RCC 7860 (cell line): ENCODE measurements around the gene STK24.

Source experiments
- DNase-seq: peaks from one replicate; pipeline ENCODE4 v3.0.0-alpha.2; 2015; ENCODE audit warnings: low spot score
- FAIRE-seq: peaks from 2 replicates; lab custom pipeline; 2012; peaks lifted over from hg19 to GRCh38; lab: Jason Lieb, UNC

The STK24 gene

DNA sequence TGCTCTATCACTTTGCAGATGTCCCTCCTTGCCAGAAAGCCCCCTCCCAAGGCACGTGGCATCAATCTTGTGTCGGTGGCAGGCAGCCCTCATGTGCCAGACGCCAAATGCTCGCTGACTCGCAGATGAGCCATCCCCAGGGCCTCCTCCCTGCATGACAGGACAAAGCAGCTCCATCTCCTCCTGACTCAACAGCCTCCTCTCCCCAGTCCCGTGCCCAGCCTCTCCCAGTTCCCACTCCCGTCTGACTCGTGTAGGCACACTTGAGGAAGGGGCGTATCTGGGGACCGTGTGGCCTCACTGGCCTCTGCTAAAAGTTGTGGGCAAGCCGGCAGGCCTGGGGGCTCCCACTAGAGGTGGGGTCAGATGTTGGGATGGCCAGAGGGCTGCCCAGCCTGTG lies 133.6 kb downstream of the STK24 start:
- peak; percentile 64 for DNase-seq
- no peak for FAIRE-seq

DNA sequence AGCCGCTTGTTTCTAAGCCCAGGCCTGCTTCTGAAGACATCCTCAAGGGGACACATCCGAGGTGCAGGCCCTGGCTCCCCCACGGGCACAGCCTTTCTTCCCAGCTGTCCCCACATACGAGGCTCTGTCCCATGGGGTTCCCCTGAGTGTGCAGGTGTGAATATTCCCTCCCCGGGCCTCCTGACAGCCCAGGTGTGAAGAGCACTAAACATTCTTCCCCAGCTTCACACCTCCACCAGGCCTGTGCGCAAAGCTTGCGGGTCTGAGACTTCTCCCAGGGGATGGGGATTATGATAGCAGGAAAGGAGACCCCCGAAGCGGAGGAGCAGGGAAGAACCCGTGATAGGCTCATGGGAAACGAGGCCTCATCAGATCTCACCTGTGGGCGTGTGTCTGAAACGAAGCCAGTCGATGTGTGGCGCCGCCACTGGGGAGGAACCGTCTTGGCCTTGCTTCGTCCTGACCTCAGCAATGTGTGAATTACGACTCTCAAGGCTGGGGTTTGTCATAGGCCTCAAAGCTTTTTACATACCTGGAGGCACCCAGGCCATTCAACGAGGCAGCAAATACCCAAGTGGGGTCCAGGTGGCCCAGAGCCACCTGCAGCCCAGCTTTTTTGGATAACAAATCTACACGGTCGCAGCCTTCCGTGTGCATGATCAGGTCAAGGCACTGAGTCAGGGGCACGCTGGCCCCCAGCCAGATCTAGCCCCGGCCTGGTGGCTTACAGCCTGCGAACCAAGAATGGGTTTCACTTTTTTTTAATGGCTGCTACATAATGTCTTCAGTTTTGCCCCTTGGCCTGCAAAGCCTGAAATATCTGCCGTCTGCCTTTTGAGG lies 134.3 kb downstream of the STK24 start:
- no peak for DNase-seq
- FAIRE-seq: no peak

DNA sequence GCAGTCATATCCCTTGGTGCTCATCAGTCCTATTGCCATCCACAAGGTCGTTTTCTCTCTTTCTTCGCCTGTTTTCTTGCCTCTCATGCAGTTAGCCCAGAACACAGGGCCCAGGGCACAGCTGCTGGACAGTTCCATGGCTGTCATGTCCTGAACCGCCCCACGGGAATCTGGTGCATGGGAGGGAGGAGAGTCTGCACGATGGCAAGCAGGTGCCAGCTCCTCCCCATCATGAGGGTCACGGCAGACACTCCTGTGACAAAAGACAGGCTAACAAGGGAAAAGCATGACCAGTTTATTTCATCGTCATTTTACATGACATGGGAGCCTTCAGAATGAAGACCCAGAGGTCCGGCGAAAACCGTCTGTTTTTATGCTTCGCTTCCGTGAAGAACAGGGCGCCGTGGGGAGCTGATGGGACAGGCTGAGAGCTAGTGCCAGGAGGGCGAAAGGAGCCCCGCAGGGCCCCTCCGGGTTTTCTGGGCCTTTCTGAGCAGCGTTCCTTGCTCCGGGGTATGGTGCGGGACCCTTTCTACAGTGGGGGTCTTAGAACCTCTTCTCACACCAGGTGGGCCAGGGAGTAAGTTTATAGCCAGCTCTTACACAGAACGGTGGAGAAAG lies 135.7 kb downstream of the STK24 start:
- DNase-seq (no peak), FAIRE-seq (no peak)

DNA sequence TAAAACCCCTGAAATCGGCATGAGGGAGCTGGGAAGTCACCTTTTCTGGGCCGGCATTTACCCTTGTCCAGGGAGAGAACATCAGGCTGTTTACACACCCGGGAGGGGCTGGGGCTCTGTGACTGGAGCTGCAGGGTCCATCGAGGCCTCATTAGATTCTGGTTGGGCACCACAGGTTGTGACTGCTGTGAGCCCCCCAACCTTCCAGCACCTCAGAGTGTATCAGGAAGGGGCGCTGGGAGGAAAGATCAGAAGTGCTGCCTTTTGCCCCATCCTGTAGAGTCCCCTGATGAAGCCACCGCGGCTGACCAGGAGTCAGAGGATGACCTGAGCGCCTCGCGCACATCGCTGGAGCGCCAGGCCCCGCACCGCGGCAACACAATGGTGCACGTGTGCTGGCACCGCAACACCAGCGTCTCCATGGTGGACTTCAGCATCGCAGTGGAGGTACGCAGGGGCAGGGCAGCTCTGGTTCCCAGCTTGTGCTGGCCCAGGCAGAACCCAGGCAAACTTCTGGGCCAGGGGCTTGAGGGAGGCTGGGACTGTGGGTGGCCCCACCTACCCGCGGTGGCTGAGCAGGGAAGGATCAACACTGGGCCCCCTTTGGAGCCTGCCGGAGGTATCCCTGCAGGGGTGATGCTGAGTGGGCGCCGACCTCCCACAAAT lies 136.4 kb downstream of the STK24 start:
- no peak for DNase-seq
- FAIRE-seq: no peak

DNA sequence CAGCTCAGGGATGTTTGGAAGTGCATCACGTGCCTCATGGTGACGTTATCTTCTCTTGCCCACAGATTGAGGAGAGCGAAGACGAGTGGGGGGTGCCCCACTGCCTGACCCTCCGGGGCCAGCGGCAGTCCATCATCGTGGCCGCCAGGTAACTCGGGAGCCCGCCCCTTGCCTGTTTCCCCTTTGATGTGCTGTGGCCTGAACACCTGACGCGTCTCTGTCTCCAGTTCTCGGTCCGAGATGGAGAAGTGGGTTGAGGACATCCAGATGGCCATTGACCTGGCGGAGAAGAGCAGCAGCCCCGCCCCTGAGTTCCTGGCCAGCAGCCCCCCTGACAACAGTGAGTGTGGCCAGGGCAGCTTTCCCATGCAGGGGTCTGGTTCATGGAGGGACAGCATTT lies 137.0 kb downstream of the STK24 start:
- FAIRE-seq (no peak), DNase-seq (no peak)

DNA sequence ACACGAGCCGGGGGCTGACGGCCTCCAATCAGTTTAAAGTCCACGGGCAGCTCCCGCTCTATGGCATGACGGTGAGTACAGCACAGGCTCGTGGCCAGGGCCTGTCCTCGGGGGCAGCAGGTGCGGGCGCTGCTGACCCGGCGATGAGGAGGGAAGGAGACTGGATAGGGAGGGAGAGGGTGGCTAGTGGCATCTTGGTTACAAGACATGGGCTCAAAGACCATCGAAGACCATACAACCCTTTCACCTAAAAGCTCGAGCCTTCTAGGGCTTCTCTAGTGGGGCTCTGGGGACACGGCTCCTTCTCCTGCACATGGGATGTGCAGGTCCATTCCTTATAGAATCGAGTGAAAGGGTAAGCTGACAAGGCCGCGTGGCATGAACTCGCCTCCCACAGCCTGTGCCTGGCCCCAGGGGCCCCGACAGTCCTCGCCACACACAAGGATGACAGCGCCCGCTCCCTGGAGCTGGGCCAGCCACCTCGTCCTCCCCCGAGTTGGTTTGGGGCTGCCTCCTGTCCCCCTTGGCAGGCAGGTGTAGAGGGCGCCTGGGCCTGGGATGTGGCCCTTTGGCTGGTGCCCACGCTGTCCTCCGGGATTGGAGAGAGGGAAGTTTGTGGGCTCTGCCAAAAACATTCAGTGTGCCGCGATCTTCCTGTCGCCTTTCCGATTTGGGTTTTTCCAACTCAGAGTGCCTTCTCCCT lies 137.6 kb downstream of the STK24 start:
- FAIRE-seq: no peak
- no peak for DNase-seq

DNA sequence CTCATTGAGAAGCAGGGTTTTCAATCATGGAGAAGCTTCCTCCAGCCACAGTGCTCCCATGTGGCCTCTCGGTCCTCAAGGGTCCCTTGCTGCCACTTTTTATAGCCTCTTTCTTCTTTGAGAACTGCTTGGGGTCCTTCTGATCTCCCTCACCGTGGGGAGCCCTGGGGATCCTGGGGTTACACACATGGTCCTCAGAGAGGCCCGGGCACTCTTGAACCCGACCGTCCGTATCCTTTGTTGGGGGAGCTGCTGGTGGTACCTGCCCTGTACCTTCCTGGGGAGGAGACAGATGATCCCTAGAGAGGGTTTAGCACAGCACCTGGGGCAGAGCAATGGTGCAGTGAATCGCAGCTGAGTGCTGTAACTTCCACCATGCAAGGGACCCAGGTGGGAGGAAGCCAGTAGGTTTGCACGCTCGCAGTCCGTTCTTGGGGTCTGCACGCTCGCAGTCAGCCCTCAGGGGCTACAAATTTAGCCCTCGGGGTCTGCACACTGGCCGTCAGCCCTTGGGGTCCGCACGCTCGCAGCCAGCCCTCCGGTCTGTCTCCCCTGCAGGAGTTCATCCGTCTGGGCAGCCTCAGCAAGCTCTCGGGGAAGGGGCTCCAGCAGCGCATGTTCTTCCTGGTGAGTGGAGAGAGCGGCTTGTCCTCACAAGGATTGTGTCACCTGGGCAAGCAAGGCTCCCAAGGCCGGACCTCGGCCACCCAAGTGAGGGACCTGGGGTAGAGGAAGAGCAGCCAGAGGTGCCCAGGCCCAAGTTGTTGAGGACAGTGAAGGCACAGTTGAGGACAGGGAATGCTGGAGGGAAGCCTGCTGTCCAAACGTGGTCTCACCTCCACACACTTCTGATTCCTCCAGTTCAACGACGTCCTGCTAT lies 138.4 kb downstream of the STK24 start:
- FAIRE-seq (no peak), DNase-seq (no peak)

DNA sequence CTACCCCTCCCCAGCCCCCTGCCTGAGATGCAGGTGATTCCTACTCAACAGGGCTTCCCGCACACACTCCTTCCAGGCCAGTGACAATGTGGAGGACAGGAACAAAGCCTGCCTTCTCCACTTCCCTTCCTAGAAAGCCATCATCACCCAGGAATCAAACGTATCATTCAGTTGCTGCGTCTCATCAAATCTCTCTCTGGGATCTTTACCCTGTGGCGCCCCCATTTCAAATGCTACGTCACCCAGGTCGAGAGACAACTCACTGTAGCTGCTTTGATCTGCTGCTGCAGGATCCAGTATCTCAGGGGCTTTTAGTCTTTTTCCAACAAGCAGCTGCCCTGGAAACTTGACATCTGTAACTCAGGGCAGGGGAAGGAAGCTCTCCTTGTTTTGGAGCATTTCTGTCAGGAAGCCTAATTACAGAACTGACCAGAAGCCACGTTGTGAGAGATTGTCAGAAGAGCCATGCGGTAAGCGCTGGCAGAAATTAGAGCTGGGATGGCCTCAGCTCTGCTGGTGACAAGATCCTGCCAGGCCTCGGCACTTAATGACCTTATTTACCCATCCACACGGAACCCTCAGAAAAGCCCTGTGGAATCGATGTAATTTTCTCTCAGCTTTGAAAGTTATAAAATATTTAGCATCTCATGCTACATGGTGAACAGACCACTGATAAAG lies 140.5 kb downstream of the STK24 start:
- no peak for DNase-seq
- no peak for FAIRE-seq

DNA sequence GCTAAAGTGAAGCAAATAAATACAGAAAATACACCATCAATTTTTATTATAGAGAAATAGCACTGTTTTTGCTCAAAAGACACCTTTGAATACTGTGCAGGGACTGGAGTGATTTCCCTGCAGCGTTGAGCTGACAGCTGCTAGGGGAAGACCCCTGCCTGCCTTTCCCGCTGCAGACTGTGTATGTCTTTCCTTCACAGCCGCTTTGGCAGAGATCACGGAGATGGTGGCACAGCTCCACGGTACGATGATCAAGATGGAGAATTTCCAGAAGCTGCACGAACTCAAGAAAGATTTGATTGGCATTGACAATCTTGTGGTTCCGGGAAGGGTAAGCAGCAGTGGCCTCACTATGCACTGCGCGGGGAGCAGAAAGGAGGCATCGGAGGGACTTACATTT lies 141.5 kb downstream of the STK24 start:
- no peak for DNase-seq
- no peak for FAIRE-seq

DNA sequence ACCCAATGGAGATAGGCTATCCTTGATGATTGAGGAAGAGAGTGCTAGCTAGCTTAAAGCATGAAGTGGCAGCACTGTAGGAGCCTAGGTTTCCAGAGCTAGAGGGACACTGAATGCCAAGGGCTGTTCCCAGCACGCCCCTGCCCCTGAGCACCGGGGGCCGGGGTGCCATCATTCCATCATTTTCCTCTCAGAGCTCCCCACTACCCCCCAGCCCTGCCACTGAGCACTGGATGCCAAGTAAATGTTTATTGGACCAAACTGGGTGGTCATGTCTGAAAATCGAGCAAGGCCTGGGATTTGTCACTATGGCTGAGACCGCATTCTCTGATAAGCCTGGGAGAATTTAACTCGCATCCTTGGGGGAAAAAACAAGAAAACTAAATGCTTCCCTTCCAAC lies 142.8 kb downstream of the STK24 start:
- no peak for FAIRE-seq

DNA sequence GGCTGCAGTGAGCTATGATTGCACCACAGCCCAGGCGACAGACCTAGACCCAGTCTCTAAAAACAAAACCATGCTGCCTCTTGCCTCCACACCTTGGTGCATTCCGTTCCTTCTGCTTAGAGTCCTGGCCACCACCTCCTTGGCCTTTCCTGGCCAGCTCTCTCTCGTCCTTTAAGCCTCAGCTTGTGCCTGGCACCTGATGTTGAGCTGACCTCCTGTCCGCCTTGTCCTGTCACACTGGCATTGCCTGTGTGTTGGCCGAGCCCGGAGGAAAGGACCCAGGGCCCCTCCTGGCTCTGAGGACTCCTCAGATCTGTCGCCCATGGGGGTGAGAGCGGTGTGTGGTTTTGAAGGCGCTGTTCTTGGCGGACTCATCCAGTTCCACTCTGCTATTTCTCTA lies 143.3 kb downstream of the STK24 start:
- DNase-seq (no peak), FAIRE-seq (no peak)

More for the DNA sequence above, 142.8 kb downstream of the STK24 start:
- DNase-seq: no peak

DNA sequence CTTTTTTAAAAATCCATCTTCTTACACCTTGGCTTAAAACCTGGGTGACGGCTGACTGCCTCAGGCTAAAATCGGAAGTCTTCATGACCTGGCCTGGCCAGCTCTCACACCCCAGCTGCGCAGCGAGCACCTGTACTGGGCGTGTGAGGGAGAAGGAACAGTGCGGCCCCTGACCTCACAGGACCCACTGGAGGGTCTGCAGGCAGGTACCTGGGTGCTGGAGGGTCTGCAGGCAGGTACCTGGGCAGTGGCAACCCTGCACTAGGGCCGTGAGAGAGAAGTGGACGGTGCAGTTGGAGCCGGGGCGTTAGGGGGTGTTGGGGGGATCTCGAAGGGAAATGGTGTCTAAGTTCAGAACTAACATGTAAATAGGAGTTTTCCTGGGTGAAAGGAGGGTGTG lies 144.3 kb downstream of the STK24 start:
- DNase-seq: no peak
- no peak for FAIRE-seq

DNA sequence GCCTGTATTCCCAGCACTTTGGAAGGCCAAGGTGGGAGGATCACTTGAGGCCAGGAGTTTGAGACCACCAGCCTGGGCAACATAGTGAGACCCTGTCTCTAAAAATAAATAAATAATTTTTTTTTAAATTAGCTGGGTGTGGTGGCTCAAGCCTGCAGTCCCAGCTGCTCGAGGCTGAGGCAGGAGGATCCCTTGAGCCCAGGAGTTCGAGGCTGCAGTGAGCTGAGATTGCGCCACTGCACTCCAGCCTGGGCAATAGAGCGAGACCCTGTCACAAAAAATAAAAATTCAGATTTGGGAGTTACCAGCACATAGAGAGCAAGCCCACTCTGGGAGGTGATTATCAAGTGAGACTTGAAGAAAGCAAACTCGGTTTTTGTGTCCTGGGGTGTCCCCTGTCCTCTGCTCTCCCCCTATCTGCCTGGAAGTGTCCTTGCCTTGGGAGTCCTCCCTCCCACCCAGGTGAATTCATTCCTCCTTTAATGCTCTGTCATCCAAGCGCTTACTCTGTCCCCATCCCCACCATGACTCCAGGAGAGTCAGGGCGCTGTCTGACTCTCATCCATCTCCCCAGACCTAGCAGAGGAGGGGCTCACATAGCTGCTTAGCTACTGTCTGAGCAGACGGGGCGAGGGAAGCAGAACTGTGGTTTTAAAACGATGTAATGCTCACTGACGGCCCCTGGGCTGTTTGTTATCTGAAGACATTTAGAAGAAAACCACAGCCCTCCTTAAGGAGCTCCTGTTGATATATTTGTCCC lies 146.8 kb downstream of the STK24 start:
- DNase-seq (no peak), FAIRE-seq (no peak)

DNA sequence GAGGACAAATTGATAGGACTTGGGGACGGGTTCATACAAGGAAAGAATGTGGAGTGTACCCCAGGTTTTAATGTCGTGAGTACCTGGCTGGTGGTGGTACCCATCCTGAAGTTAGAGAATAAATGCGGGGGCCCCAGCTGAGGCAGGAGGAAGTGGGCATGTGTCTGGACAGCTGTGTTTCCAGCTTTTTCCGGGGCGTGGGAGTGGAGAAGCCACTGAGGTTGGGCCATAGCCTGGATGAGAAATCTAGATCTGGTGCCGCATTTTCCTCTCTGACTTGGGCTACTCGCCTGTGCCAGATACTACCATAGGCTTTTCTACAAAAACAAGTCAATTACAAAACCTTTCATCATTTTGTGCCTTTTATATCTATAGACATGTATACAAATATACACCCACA lies 147.4 kb downstream of the STK24 start:
- no peak for FAIRE-seq
- DNase-seq: no peak

DNA sequence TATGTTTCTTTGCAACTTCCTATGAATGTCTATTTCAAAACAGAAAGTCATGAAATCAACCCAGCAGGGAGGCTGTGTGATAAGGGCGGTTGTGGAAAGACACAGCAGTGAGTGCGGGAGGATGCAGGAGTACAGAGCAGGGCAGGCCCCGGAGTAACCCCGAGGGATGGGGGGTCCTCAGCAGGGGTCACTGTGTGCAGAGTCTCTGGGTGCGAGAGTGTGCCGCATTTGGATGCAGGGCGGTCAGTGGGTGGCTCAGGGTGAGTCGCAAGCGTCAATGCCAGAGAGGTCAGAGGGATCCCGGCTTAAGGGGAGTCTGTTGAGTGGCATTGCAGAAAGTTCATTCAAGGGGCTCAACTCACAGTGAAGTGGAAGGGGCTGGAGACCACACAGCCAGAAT lies 147.8 kb downstream of the STK24 start:
- DNase-seq: no peak
- no peak for FAIRE-seq

DNA sequence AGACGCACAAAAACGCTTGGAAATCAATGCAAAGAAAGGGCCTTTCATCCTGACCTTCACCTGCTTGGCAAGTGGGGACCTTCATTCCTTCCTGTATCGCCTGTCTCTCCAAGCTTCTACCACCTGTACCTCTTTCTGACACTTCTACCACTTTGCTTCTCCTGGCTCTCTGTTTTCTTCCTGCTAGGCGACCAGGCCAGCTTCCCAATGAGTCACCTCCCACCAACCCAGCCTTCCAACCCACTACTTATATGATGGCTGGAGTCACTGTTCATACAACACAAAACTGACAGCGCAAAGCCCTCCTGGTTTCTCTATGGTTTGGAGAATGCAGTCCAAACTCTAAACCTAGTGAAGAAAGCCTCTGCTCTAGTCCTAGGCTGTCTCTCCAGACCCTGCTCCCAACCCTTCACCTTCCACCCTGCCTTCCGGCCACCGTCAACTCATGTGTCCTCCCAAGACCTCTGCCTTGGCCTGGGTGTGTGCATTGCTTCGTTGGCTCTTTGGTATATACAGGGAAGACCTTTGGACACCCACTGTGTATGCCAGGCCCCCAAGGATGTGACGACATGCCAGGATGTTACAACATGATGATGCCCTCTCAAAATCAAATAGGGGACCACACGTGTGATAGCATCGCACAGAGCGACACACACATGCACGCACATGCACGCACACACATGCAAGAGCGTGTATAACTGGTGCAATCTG lies 148.5 kb downstream of the STK24 start:
- FAIRE-seq: no peak
- no peak for DNase-seq

DNA sequence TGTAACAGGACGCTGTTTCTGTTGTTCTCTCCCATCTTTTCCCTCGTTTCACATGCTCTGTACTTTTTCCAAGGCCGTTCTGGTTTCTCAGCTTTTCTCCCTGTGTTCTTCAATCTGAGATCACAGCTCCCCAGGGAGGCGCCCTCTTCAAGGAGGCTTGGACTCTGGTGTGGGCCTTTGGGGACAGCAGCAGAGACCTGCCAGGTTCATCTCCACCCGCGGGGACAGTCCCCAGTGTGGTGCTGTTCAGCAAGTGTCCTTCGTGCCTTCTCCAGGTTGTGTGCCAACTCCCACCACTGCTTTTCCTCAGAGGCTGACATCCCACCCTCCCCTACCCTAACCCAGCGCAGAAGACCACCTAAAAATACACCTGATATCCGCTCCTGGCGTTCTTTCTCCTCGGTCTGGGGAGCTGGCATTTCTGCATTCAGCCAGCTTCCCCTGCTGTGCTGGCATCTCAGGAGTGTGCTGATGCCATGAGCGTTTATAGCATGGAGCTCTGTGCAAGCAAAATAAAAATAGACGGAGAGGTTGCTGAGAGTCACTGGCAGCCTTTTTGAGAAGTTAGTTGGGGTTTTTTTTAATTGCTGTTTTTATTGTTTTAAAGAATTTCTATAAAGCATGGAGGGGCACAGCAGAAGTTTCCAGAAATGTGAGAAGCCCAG lies 149.4 kb downstream of the STK24 start:
- DNase-seq (no peak), FAIRE-seq (no peak)

DNA sequence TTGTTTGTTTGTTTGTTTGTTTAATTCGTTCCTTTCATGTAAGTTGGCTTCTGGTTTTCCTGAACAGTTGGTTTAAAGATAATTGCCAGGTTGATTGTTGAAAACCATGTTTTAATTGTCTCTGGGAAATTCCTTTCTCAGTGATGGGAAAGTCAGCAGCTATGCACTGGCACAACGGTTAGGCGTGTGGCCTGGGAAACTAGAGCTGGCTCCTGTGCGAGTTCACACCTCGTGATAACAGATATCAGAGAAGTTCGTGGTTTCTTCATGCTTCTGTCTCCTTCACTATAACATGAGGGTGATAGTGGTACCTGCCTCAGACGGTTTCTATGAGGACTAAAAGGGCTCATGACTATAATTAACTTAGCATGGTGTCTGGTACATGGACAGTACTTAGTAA lies 153.5 kb downstream of the STK24 start:
- FAIRE-seq (no peak), DNase-seq (no peak)
